ENCODE measurements around the gene TIMM13. TPM values are rescaled to one million over a fixed set of nuclear protein-coding genes. Genes with fewer than 3 reads are reported as not detected.

The TIMM13 gene
- total and polyA plus RNA-seq, 2 experiments from 2014 or later = 38.3 to 188 TPM

DNA sequence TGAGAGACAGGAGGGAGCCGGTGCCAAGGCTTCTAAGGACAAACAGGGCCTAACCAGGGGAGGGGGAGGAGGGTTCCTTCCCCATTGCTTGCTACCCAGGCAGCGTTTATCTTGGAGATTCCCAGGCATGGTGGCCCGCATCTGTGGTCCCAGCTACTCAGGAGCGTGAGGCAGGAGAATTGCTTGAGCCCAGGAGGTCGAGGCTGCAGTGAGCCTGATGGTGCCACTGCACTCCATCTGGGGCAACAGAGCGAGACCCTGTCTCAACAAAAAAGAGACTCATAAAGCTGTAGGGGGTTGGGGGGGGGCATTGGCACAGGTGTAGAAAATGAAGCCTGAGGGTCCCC lies 11.4 kb downstream of the TIMM13 start:
- Histone ChIP-seq H3K27ac (no peak overlapping the region), H3K4me2 (no peak overlapping the region), H4K20me1 (ENCODE audit: insufficient read depth, poor library complexity, severe bottlenecking) (no peaks in the 10 kb centered on the region), H3K4me3 (no peak overlapping the region), H3K9me2 (replicated peaks; ENCODE audit: insufficient read depth) (no peaks in the 10 kb centered on the region), H3K9me3 (ENCODE audit: low read depth) (no peaks in the 10 kb centered on the region), H3K4me1 (ENCODE audit: insufficient read depth) (no peaks in the 10 kb centered on the region), H3K36me3 (replicated peaks; ENCODE audit: insufficient read depth, low read depth) (no peaks in the 10 kb centered on the region), H2AFZ (no peak overlapping the region), H3K27me3 (no peaks in the 10 kb centered on the region), H3K79me2 (no peaks in the 10 kb centered on the region)
- DNase-seq (ENCODE audit: low spot score) = no peak
- 74% methylated on average over 6 of the region's 6 CpGs for WGBS (ENCODE audit: low lambda C conversion rate, missing lambda C conversion rate)
- TF ChIP-seq EZH2phosphoT487 (IDR thresholded peaks at IDR 0.05; ENCODE audit: low read depth, severe bottlenecking, unreplicated experiment) = no peak
- no peak for TF ChIP-seq EZH2 (IDR thresholded peaks at IDR 0.05; ENCODE audit: borderline replicate concordance)
- TF ChIP-seq, protein P1, sequence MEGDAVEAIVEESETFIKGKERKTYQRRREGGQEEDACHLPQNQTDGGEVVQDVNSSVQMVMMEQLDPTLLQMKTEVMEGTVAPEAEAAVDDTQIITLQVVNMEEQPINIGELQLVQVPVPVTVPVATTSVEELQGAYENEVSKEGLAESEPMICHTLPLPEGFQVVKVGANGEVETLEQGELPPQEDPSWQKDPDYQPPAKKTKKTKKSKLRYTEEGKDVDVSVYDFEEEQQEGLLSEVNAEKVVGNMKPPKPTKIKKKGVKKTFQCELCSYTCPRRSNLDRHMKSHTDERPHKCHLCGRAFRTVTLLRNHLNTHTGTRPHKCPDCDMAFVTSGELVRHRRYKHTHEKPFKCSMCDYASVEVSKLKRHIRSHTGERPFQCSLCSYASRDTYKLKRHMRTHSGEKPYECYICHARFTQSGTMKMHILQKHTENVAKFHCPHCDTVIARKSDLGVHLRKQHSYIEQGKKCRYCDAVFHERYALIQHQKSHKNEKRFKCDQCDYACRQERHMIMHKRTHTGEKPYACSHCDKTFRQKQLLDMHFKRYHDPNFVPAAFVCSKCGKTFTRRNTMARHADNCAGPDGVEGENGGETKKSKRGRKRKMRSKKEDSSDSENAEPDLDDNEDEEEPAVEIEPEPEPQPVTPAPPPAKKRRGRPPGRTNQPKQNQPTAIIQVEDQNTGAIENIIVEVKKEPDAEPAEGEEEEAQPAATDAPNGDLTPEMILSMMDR (IDR thresholded peaks at IDR 0.05; ENCODE audit: poor library complexity) = no peak

DNA sequence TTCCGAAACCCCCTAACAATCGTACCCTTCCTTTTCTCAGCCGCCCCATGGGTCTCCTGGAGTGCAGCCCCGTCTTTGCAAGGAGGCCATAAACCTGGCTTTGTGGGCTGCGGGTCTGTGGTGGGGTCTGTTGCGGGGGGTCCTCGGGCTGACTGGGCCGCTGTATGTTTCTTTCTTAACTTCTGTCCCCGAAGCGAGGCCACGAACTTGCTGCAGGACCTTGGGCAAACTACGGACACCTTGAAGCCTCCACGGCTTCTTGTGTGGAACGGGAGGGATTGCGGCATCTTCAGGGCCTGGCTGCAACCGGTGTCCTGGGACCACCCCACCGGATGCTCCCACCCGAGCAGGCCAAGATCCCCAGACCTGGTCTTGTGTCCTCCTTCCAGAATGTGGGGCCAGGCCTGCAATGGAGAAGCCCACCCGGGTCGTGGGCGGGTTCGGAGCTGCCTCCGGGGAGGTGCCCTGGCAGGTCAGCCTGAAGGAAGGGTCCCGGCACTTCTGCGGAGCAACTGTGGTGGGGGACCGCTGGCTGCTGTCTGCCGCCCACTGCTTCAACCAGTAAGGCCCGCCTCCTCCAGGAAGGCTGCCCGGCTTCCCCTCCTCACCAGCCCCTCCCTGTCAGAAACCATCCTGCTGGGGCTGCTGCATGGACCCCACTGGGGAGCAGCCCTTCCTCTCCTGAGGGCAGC lies 12.0 kb downstream of the TIMM13 start:
- H3K4me3 ChIP-seq = no peak overlapping the region
- no peaks in the 10 kb centered on the region for H3K9me2 ChIP-seq (replicated peaks; ENCODE audit: insufficient read depth)
- H3K79me2 ChIP-seq = no peaks in the 10 kb centered on the region
- no peaks in the 10 kb centered on the region for H3K36me3 ChIP-seq (replicated peaks; ENCODE audit: insufficient read depth, low read depth)
- no peak overlapping the region for H2AFZ ChIP-seq
- DNase-seq (ENCODE audit: low spot score) = no peak
- no peaks in the 10 kb centered on the region for H3K27me3 ChIP-seq
- no peaks in the 10 kb centered on the region for H4K20me1 ChIP-seq (ENCODE audit: insufficient read depth, poor library complexity, severe bottlenecking)
- TF ChIP-seq EZH2phosphoT487 (IDR thresholded peaks at IDR 0.05; ENCODE audit: low read depth, severe bottlenecking, unreplicated experiment) (no peak), EZH2 (IDR thresholded peaks at IDR 0.05; ENCODE audit: borderline replicate concordance) (no peak)
- TF ChIP-seq, protein P1 (IDR thresholded peaks at IDR 0.05; ENCODE audit: poor library complexity) = no peak
- H3K4me2 ChIP-seq = no peak overlapping the region
- no peaks in the 10 kb centered on the region for H3K9me3 ChIP-seq (ENCODE audit: low read depth)
- WGBS (ENCODE audit: low lambda C conversion rate, missing lambda C conversion rate) = 91% methylated on average over 25 of the region's 29 CpGs
- H3K4me1 ChIP-seq (ENCODE audit: insufficient read depth) = no peaks in the 10 kb centered on the region
- no peak overlapping the region for H3K27ac ChIP-seq

- no peak for TF ChIP-seq EZH2phosphoT487 (IDR thresholded peaks at IDR 0.05; ENCODE audit: low read depth, severe bottlenecking, unreplicated experiment)
- TF ChIP-seq EZH2 (IDR thresholded peaks at IDR 0.05; ENCODE audit: borderline replicate concordance) = no peak
- TF ChIP-seq, protein P1 (IDR thresholded peaks at IDR 0.05; ENCODE audit: poor library complexity) = no peak
Observed at GRCh38 chr19:2413629-2414028, 13.8 kb downstream of the TIMM13 start.

More at GRCh38 chr19:2413629-2414028, 13.8 kb downstream of the TIMM13 start:
- no peaks in the 10 kb centered on the region for H3K36me3 ChIP-seq (replicated peaks; ENCODE audit: insufficient read depth, low read depth)
- 88% methylated on average over 15 of the region's 16 CpGs for WGBS (ENCODE audit: low lambda C conversion rate, missing lambda C conversion rate)
- H4K20me1 ChIP-seq (ENCODE audit: insufficient read depth, poor library complexity, severe bottlenecking) = no peaks in the 10 kb centered on the region
- peak; percentile 3 for DNase-seq (ENCODE audit: low spot score)
- H3K9me2 ChIP-seq (replicated peaks; ENCODE audit: insufficient read depth) = no peaks in the 10 kb centered on the region
- H2AFZ ChIP-seq = no peak overlapping the region
- H3K4me2 ChIP-seq = no peak overlapping the region
- no peaks in the 10 kb centered on the region for H3K4me1 ChIP-seq (ENCODE audit: insufficient read depth)
- no peaks in the 10 kb centered on the region for H3K9me3 ChIP-seq (ENCODE audit: low read depth)
- no peak overlapping the region for H3K27ac ChIP-seq
- H3K79me2 ChIP-seq = no peaks in the 10 kb centered on the region
- H3K4me3 ChIP-seq = no peak overlapping the region
- H3K27me3 ChIP-seq = no peaks in the 10 kb centered on the region

Data from hepatocyte (in vitro differentiated cells).